Measurements from ENCODE around the gene BCAP29.
A peak's percentile ranks its signal among the peaks of the same experiment; 100 is the strongest.
"Not testable (repeated sequence)": the region's sequence is repeated elsewhere in the genome, so short reads cannot be mapped to it uniquely, and the experiment has no call there.

The BCAP29 gene

GRCh38 chr7:107579885-107580715, at the start of gene BCAP29:
Gene BCAP29, plus strand, starts transcription at chr7:107580246. Its CDS starts 527 bp downstream, at chr7:107580773.
- Histone ChIP-seq H3K27ac (peak within 1 kb of the TSS; percentile 96 to 98), H3K4me3 (peak within 1 kb of the TSS; percentile 91)
- TF ChIP-seq CTCF (IDR thresholded peaks at IDR 0.05) = peak; percentile 14
- DNase-seq (ENCODE audit: low spot score) = peak; percentile 86

- no peak for DNase-seq (ENCODE audit: low spot score)
- H3K4me3 ChIP-seq = no peak overlapping the region
- no peak for TF ChIP-seq CTCF (IDR thresholded peaks at IDR 0.05)
- H3K27ac ChIP-seq = no peak overlapping the region
Measured at GRCh38 chr7:107530751-107531150, 49.3 kb upstream of the BCAP29 start.

- no peak overlapping the region for H3K4me3 ChIP-seq
- DNase-seq (ENCODE audit: low spot score) = no peak
- TF ChIP-seq CTCF (IDR thresholded peaks at IDR 0.05) = no peak
- H3K27ac ChIP-seq = no peak overlapping the region
Measured at GRCh38 chr7:107534139-107534538, 45.9 kb upstream of the BCAP29 start.

GRCh38 chr7:107537228-107537627, 42.8 kb upstream of the BCAP29 start:
- DNase-seq (ENCODE audit: low spot score) = not testable (repeated sequence)

GRCh38 chr7:107538001-107538400, 42.0 kb upstream of the BCAP29 start:
- Histone ChIP-seq H3K27ac (no peak overlapping the region), H3K4me3 (no peak overlapping the region)
- no peak for DNase-seq (ENCODE audit: low spot score)
- TF ChIP-seq CTCF (IDR thresholded peaks at IDR 0.05) = no peak

More at GRCh38 chr7:107537228-107537627, 42.8 kb upstream of the BCAP29 start:
- H3K4me3 ChIP-seq, H3K27ac ChIP-seq: not testable (repeated sequence)

- Histone ChIP-seq H3K4me3 (no peak overlapping the region), H3K27ac (no peak overlapping the region)
- TF ChIP-seq CTCF (IDR thresholded peaks at IDR 0.05) = no peak
- DNase-seq (ENCODE audit: low spot score) = no peak
Measured at GRCh38 chr7:107543338-107543993, 36.6 kb upstream of the BCAP29 start.

- Histone ChIP-seq H3K27ac (no peak overlapping the region), H3K4me3 (no peak overlapping the region)
- no peak for DNase-seq (ENCODE audit: low spot score)
- no peak for TF ChIP-seq CTCF (IDR thresholded peaks at IDR 0.05)
Measured at GRCh38 chr7:107544848-107545591, 35.0 kb upstream of the BCAP29 start.
